ENCODE results near the gene ADM2. TPM values are rescaled to one million over a fixed set of nuclear protein-coding genes. Genes with fewer than 3 reads are reported as not detected.

The ADM2 gene
- total and polyA plus RNA-seq, 2 of the 13 experiments (the other 11 are each of a cell fraction or from before 2014, with no cell fraction given), result 1.2 to 3.0 TPM

GRCh38 chr22:50507991-50508884 lies 26.9 kb downstream of the ADM2 start, which contains the start of gene NCAPH2 (continued):
- TF ChIP-seq NRL (CRISPR knock-in tag; IDR thresholded peaks at IDR 0.05; ENCODE audit: borderline replicate concordance) (peak; percentile 71; the same call in 1 of the 2 replicates), IRF9 (CRISPR knock-in tag; IDR thresholded peaks at IDR 0.05; ENCODE audit: borderline replicate concordance) (0 out of 2 replicates have a peak, but pooled peaks have one; percentile 39), SAP130 (CRISPR knock-in tag; IDR thresholded peaks at IDR 0.05; ENCODE audit: low read depth) (peak; percentile 96), GABPA (IDR thresholded peaks at IDR 0.05; ENCODE audit: low read depth, low read length) (peak; percentile 73), GABPA (CRISPR knock-in tag; IDR thresholded peaks at IDR 0.05; ENCODE audit: low read depth) (peak; percentile 93), NBN (conservative IDR thresholded peaks at IDR 0.05) (no peak), ZNF784 (CRISPR knock-in tag; IDR thresholded peaks at IDR 0.05; ENCODE audit: borderline replicate concordance) (no peak), MYPOP (CRISPR knock-in tag; IDR thresholded peaks at IDR 0.05) (no peak), ISL2 (CRISPR knock-in tag; IDR thresholded peaks at IDR 0.05) (peak; percentile 17; the same call in 1 of the 2 replicates), ZNF710 (CRISPR knock-in tag; IDR thresholded peaks at IDR 0.05; ENCODE audit: borderline replicate concordance) (no peak), SPEN (CRISPR knock-in tag; IDR thresholded peaks at IDR 0.05; ENCODE audit: low read depth) (peak; percentile 92), ZNF205 (CRISPR knock-in tag; IDR thresholded peaks at IDR 0.05) (peak; percentile 78; the same call in 1 of the 2 replicates), ZNF746 (CRISPR knock-in tag; IDR thresholded peaks at IDR 0.05) (peak; percentile 51; the same call in 1 of the 2 replicates), ZNF20 (CRISPR knock-in tag; IDR thresholded peaks at IDR 0.05) (no peak), ZC3H4 (CRISPR knock-in tag; IDR thresholded peaks at IDR 0.05; ENCODE audit: borderline replicate concordance) (no peak), ZFP41 (CRISPR knock-in tag; IDR thresholded peaks at IDR 0.05; ENCODE audit: borderline replicate concordance) (no peak), ZNF280D (CRISPR knock-in tag; IDR thresholded peaks at IDR 0.05) (no peak), PHF5A (CRISPR knock-in tag; IDR thresholded peaks at IDR 0.05; ENCODE audit: low read depth, unreplicated experiment) (no peak), KMT2B (CRISPR knock-in tag; IDR thresholded peaks at IDR 0.05) (peak; percentile 89), ZNF350 (CRISPR knock-in tag; IDR thresholded peaks at IDR 0.05; ENCODE audit: borderline replicate concordance, low read depth) (no peak), ZNF614 (CRISPR knock-in tag; IDR thresholded peaks at IDR 0.05; ENCODE audit: borderline replicate concordance) (peak; percentile 59; the same call in 1 of the 2 replicates)

Measured in HepG2 (cell line).